Right kidney (tissue), 9 donors: ENCODE measurements around the gene RBM28.

Experiments used
- DNase-seq: peaks from one replicate; pipeline ENCODE4 v3.0.0-alpha.2; 2016
- long read RNA-seq, 8 donors: transcript quantifications; one replicate each; lab custom pipeline, GENCODE V29; 2026

RBM28 gene
- long read RNA-seq, donor 1, full-length matches to known transcripts = 2 of 2 reads
- long read RNA-seq, donor 1, partial matches to known transcripts = 0 of 2 reads
- long read RNA-seq, donor 1, other reads (novel, unspliced or antisense) = 0 of 2 reads
- long read RNA-seq, donor 2 = 0 reads
- long read RNA-seq, donor 3, partial matches to known transcripts = 0 of 1 reads
- long read RNA-seq, donor 3, other reads (novel, unspliced or antisense) = 0 of 1 reads
- long read RNA-seq, donor 4, full-length matches to known transcripts = 1 of 24 reads
- long read RNA-seq, donor 4, partial matches to known transcripts = 23 of 24 reads
- long read RNA-seq, donor 4, other reads (novel, unspliced or antisense) = 0 of 24 reads
- long read RNA-seq, donor 5, full-length matches to known transcripts = 2 of 2 reads
- long read RNA-seq, donor 5, partial matches to known transcripts = 0 of 2 reads
- long read RNA-seq, donor 5, other reads (novel, unspliced or antisense) = 0 of 2 reads
- long read RNA-seq, donor 6, full-length matches to known transcripts = 1 of 7 reads
- long read RNA-seq, donor 6, partial matches to known transcripts = 6 of 7 reads
- long read RNA-seq, donor 6, other reads (novel, unspliced or antisense) = 0 of 7 reads
- long read RNA-seq, donor 7, full-length matches to known transcripts = 1 of 1 reads
- long read RNA-seq, donor 7, partial matches to known transcripts = 0 of 1 reads
- long read RNA-seq, donor 7, other reads (novel, unspliced or antisense) = 0 of 1 reads
- long read RNA-seq, donor 8, full-length matches to known transcripts = 3 of 3 reads
- long read RNA-seq, donor 8, partial matches to known transcripts = 0 of 3 reads
- long read RNA-seq, donor 8, other reads (novel, unspliced or antisense) = 0 of 3 reads

- DNase-seq = peak; percentile 89
Measured at GRCh38 chr7:128343554-128344430, at the start of gene RBM28. Gene RBM28, minus strand, starts transcription at chr7:128343908. Its CDS starts 115 bp downstream, at chr7:128343793.

GRCh38 chr7:128392446-128393327 is 49.0 kb upstream of the RBM28 start:
- DNase-seq = no peak

GRCh38 chr7:128391805-128392204 is 48.1 kb upstream of the RBM28 start:
- no peak for DNase-seq

- DNase-seq = no peak
Measured at GRCh38 chr7:128390871-128391565, 47.3 kb upstream of the RBM28 start.

GRCh38 chr7:128389618-128390329 is 46.1 kb upstream of the RBM28 start:
- DNase-seq = peak; percentile 32

GRCh38 chr7:128389085-128389617 is 45.4 kb upstream of the RBM28 start:
- no peak for DNase-seq

GRCh38 chr7:128388145-128388485 is 44.4 kb upstream of the RBM28 start:
- DNase-seq = no peak

GRCh38 chr7:128387216-128388144 is 43.8 kb upstream of the RBM28 start:
- DNase-seq = peak; percentile 68

- no peak for DNase-seq
Measured at GRCh38 chr7:128385988-128386925, 42.5 kb upstream of the RBM28 start.

GRCh38 chr7:128384726-128385125 is 41.0 kb upstream of the RBM28 start:
- no peak for DNase-seq

- no peak for DNase-seq
Measured at GRCh38 chr7:128383776-128384175, 40.1 kb upstream of the RBM28 start.

GRCh38 chr7:128381161-128381821 is 37.6 kb upstream of the RBM28 start:
- no peak for DNase-seq

GRCh38 chr7:128380483-128381106 is 36.9 kb upstream of the RBM28 start:
- no peak for DNase-seq

- DNase-seq = no peak
Measured at GRCh38 chr7:128379900-128380479, 36.3 kb upstream of the RBM28 start.

GRCh38 chr7:128378637-128379036 is 34.9 kb upstream of the RBM28 start:
- no peak for DNase-seq

- no peak for DNase-seq
Measured at GRCh38 chr7:128376077-128376476, 32.4 kb upstream of the RBM28 start.
